ENCODE data around the gene ATP11A.
A peak's percentile ranks its signal among the peaks of the same experiment; 100 is the strongest.

ATP11A gene

DNA sequence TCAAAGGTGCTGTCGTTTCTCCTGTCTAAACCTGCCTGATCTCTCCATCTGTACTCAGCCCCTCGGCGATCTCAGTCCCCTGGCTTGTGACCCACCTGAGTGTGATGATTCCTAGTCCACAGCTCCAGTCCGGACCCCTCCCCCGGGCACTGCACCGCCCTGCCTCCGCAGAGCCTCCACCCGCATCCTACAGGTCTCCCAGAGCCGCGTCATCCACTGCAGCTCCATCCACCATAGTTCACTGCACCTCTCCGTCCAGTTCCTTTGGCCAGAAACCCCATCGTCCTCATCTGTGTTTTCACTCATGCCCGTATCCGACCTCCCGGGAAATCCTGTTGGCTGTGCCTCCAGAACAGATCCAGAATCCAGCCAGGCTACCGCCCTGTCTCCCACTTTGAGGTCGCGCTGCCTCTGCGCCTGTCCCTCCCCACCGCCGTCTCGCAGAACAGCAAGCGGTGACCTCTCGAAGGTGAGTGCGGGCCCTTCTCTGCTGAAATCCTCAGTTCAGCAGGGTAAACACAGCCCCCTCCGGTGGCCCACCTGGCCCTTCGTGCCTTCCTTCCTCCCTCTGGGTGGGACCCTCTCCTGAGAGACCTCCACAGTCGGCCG, 227.3 kb downstream of the ATP11A start:
- no peak for DNase-seq

DNA sequence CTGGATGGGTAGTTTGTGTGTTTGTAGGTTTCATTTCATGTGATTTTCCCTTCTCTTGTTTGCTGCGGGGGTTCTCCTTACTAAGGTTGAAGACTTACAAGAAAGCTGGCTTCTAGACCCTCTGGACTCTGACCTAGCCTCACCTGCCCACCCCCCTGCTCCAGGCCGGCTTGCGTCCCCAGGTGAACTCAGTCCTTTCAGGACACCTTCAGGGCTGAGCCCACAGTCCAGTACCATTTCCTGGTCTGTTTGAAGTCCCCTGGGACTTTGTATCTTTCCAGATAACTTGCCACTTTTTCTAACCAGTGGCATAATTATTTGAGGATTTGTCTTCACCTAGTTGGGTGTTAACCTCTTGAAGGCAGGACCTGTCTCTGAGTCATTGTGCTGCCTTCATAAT, 227.9 kb downstream of the ATP11A start:
- DNase-seq = no peak

DNA sequence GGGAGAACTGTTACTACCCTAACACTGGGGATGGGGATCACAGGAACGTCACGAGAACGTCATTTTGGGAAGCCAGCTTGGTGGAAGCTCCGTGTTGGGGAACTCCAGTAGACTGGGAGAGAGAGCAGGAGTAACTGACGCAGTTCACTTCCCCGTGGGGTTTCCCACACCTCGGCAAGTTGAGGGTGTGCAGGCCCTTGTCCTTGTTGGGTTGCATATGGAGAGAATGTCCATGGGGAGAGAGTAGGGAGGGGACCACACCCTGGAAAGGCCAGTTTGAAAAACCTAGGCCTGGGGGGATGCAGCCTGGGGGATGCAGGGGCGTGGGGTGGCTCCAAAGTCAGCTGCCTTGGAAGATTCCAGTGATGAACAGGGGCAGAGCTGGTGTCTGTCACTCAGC, 228.4 kb downstream of the ATP11A start:
- no peak for DNase-seq

DNA sequence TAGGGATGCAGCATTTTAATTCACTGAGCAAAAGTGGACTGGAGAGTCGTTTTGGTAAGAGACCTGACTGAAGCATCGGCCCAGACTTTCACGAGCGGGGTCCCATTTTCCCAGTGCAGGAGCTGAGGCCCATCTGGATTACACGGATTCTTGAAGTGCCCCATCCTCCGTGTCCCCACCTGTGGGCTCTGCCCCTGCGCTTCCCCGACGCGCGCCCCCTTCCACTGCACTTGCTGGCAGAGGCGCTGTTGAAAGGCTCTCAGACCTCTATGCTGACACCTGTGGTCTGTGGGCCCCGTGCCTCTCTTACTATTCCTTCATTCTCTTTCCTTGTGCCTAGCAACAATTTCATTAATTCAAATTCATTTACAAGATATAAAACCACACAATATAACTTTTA, 228.9 kb downstream of the ATP11A start:
- DNase-seq = no peak

DNA sequence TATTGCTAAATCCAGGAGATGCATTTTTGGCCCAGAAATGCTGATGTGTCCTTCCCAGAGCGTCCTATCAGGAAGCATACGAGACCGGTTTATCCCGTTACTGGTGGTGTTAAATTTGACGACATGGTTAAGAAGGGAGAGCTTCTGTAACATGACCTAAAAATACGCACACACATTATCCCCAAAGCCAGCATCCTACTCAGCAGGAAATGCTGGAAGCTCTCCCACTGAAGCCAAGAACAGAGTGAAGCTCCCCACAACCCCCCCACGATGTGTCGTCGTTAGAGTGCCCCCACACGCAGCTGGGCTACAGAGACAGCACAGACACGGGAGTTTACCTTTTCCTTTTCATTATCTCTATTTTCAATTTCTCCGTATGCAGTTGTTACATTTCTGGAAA, 234.1 kb downstream of the ATP11A start:
- no peak for DNase-seq

DNA sequence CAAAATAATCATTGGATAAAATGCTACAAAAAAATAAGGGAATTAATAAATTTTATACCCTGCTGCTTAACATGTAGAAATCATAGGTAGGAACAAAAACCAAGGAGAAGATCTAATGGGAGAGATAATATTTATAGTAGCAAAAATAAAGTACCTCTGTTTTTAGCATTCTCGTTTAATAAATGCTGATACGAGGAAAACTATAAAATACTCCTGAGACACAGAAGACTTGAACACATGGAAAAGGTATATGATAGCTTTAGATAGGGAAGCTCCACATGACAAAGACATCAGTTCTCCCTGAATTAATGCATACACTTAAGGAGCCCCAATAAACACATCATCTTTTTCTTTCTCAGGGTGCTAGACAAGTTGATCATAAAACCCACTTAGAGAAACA, 234.5 kb downstream of the ATP11A start:
- no peak for DNase-seq

DNA sequence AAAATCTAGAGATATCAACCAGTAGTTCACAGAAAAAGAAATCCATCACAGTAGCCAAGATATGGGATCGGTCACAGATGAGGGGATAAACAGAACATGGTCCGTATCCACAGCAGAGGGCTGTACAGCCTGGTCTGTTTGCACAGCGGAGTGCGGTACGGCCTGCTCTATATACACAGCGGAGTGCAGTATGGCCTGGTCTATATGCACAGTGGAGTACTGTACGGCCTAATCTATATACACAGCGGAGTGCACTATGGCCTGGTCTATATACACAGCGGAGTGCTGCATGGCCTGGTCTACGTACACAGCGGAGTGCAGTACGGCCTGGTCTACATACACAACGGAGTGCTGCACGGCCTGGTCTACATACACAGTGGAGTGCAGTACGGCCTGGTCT, 236.2 kb downstream of the ATP11A start:
- DNase-seq = no peak

DNA sequence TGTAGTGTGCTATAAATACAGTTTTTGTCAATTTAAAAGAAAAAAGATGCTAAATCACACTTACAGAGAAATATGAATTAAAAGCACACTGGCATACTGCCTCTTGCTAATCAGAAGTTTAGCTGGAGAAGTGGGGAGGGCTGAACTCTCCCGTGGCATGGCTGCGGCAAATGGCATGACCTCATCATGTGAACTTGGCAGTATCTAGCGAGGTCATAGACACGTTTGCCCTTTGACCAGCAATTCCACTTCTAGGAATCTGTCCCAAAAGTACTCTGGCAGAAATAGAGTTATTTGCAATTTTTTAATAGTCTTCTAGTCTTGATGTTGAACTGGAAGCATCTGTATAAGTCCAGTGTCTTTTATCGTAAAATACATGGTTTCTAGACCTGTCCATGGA, 237.2 kb downstream of the ATP11A start:
- no peak for DNase-seq

DNA sequence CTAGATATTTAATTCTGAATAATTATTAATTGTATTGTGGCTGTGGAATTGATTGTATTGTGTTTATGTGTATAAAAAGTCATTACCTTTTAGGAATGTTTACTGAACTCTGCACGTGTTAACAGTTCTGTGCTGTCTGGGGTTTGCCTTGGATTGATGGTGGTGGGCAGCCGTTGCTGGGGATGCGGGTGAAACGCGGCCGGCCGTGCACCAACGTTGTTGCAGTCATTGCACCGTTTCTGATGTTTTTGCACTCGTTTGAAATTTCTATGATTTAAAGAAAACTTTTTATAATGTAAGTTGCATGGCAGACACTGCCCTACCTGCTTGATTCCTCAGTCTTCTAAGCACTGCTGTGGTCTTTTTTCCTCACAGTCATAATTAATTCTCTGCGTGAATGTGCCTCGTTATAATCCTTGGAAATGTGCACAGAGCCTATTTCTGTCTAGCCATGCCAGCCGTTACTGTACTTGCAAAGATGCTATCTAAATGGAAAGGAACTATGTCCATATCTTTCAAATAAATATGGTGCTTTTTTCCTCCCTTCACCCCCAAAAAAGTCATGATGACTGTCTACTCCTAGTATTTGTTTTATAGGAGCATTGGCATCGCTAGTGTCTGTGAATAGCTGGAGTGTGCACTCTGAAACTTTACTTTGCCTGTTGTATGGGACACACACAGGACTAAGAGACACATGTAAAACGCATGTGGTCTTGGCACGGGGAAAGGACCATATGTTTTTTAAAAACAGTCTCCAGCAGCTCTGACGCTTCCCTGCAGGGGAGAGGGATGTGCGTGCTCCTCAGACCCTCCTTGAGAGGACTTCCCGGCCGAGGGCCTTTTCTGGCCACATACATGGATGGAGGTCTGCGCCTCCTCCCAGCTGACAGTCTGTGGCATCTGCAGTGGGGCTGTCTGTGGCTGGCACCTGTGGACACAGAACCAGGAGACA, 238.5 kb downstream of the ATP11A start:
- DNase-seq = no peak

DNA sequence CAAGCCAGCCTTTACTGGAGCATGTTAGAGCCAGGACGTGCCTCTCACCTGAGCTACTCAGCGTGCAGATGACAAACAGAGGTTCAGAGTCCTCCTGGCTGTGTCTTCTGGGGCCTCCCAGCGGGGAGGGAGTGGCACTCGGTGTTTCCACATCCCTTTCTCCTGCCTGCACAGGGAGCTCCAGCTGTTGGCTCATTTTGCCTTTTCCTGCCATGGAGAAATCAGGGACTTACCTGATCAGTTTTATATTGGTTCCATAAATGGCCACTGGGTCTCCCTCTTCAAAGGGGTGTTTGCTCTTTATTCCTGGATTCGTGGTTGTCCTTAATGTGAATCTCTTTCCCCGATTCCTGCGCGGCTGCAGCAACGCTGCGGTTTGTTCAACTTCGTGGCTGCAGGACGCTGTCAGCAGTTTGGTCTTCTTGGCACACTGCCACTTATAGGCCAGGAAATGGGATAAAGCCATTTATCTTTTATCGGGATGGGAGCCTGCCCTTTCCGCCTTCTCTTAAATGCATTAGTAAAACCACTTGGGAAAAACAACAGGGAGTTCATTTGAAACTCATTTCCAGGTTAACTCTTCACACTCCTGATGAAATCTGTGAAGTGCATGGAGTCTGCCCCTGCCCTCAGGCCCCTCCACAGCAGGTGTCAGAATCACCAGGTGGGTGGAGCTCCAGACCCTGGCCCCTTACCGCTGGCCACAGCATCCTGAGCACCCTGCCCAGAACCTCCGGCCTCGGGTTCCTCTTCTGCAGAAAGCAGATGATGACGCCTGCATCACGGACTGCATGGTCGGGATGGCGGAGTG, 239.3 kb downstream of the ATP11A start:
- DNase-seq = peak; percentile 58

DNA sequence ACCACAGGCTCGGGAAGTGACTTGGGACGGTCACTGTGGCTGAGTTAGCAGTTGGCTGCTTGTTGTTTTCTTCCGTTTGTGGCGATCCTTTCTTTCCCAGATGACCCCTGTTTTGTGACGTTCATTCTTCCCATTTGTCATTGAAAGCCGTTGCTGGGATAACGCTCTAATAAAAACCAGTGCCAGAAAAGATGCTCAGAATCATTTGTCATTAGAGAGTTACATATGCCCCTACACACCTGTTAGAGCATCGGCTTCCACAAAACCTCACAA, 239.9 kb downstream of the ATP11A start:
- no peak for DNase-seq

DNA sequence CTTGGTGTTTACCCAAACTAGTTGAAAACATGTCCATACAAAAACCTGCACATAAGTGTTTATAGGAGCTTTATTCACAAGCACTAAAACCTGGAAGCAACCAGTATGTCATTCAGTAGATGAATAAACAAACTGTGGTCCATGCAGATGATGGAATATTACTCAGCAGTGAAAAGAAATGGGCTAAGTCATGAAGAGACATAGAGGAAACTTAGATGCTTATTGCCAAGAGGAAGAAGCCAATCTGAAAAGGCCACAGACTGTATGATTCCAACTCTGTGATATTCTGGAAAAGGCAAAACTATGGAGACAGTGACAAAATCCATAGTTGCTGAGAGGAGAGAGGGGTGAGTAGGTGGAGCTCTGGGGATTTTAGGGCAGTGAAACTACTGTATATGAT, 240.4 kb downstream of the ATP11A start:
- no peak for DNase-seq

DNA sequence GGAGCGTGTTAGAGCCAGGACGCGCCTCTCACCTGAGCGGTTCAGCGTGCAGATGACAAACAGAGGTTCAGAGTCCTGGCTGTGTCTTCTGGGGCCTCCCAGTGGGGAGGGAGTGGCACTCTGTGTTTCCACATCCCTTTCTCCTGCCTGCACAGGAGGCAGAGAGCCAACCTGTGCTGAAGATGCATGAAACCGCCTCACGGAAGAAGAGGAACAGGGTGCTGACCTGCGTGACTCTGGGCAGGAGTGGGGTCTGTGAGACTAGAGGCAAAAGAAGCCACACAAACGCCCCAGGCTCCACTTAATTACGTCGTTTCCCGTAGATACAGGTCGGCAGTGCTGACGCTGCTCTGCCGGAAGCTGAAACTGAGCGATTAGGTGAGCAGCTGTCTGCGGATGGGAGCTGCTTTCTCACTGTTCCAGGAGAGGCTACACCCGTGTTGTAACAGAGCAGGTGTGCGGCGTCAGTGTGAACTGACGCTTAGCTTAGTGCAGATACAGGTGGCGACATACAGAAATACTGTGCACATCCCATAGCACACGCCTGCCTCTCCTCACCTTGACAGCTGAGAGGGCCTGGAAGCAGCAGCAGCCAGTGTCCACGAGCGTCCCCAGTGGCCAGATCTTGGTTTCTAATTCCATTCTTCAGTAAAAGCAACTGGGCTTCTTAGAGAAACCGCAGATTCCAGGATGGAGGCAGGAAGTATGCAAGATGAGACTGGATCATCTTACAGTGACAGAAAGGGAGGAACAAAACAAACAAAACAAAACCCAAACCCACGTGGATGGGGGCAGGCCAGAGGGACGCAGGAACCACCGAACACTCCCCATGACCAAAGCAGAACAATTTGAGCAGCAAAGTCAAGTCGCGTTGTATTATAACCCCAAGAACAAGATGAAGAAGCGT, 241.4 kb downstream of the ATP11A start:
- peak; percentile 89 for DNase-seq

DNA sequence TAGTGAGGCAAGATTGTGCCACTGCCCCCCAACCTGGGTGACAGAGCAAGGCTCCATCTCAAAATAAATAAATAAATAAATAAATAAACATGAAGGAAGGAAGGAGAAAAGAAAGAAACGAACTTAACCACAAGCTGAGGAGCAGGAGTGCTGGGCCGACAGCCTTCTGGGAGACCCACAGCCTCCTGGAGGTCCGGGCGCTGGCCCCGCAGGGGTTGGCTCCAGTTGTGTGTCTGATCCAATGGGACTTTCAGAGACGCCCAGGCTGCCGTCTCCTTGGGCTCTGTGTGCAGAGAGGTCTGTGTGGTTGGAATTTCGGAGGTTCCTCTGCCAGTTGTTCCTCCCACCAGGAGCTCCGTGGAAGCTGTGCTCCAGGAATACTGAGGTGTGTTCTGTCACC, 243.1 kb downstream of the ATP11A start:
- no peak for DNase-seq

DNA sequence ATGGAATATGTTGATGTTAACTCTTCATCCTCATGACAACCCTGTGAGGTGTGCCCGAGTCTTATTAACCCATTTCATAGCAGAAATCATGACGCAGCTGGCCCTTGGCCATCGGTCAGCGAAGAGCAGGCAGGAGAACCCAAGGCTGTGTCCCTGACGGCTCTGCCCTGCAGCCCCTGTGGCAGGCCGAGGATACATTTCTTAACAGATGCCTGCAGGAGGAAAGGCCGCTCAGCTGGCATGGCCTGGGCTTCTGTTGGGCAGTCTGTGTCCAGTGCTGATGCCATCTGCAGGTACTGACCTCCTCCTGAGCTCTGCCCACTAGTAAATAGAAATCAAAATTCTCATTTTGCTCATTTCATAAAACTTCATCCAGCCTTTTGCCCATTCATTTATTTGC, 243.8 kb downstream of the ATP11A start:
- DNase-seq = no peak

DNA sequence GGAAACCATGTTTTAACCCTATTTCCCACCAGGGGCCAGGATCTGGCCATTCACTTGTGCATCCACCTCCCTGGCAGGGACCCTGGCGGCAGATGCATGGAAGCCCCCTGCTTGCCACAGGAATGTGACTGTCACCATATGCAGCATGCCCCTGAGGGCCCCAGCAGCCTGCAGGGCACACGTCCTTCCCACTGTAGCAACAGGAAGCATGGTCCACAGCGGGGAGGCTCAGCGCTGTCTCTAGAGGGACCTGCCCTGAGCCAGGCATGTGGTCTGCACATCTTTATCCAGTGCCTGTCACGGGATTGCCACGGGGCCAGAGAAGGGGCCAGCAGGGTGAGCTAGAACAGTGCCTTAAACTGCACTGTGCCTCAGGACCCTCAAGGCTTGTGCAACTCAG, 244.2 kb downstream of the ATP11A start:
- no peak for DNase-seq
